Osteoblast (primary cell): ENCODE results near the gene TRIM65. TPM values are rescaled to one million over a fixed set of nuclear protein-coding genes. Genes with fewer than 3 reads are reported as not detected.

Experiments used
- DNase-seq: peaks from one replicate; pipeline ENCODE4 v3.0.0; 2011; ENCODE audit warnings: low spot score, mixed read lengths; ENCODE audit not compliant: insufficient read length; ENCODE audit errors: missing footprints
- H2AFZ ChIP-seq: 2 replicates; pipeline ENCODE4 v1.6.0; 2011; ENCODE audit warnings: mild to moderate bottlenecking, low read length
- H3K27ac ChIP-seq: 2 replicates; pipeline ENCODE4 v1.5.1; 2011; ENCODE audit warnings: mild to moderate bottlenecking, low read depth, low read length, moderate library complexity
- H3K27me3 ChIP-seq: 2 replicates; pipeline ENCODE4 v1.6.0; 2012; ENCODE audit warnings: mild to moderate bottlenecking, control low read depth, inconsistent platforms, low read length, moderate library complexity; ENCODE audit not compliant: insufficient read depth
- H3K36me3 ChIP-seq: 2 replicates; pipeline ENCODE4 v1.5.1; 2011; ENCODE audit warnings: mild to moderate bottlenecking, low read length, control low read depth, moderate library complexity; ENCODE audit not compliant: insufficient read depth
- H3K4me1 ChIP-seq: 2 replicates; pipeline ENCODE4 v1.5.1; 2011; ENCODE audit warnings: mild to moderate bottlenecking, low read length, control low read depth, moderate library complexity; ENCODE audit not compliant: insufficient read depth
- H3K4me2 ChIP-seq: 2 replicates; pipeline ENCODE4 v1.6.0; 2011; ENCODE audit warnings: mild to moderate bottlenecking, low read length; ENCODE audit not compliant: insufficient read depth
- H3K4me3 ChIP-seq: fragments of 200-600 bp; sonication (generic); 3 replicates; pipeline ENCODE4 v1.5.1; 2012; ENCODE audit warnings: mild to moderate bottlenecking, low read length, inconsistent platforms; ENCODE audit not compliant: insufficient read depth
- H3K79me2 ChIP-seq: 2 replicates; pipeline ENCODE4 v1.6.0; 2012; ENCODE audit warnings: mild to moderate bottlenecking, low read length, control low read depth, inconsistent platforms; ENCODE audit not compliant: insufficient read depth
- H3K9me3 ChIP-seq: 2 replicates; pipeline ENCODE4 v1.5.1; 2011; ENCODE audit warnings: low read depth, low read length, control low read depth
- H4K20me1 ChIP-seq: 2 replicates; pipeline ENCODE4 v1.6.0; 2012; ENCODE audit warnings: mild to moderate bottlenecking, low read length, control low read depth; ENCODE audit not compliant: insufficient read depth
- CTCF ChIP-seq: IDR thresholded peaks from 2 replicates; pipeline ENCODE4 v1.5.1; 2011; ENCODE audit warnings: mild to moderate bottlenecking, low read depth, low read length, moderate library complexity; ENCODE audit errors: extremely low read depth
- total RNA-seq: library from RNA; depleted of rRNA; stranded (reverse); fragments of >200 nt; gene quantifications from 2 replicates; pipeline ENCODE4 v1.2.3, GENCODE V29; 2012

The TRIM65 gene
- total RNA-seq, 1 donor: 22.8 TPM

- no peaks in the 10 kb centered on the region for H4K20me1 ChIP-seq
- peaks cover 5% of the 10 kb centered on the region for H3K4me1 ChIP-seq
- H3K9me3 ChIP-seq: no peaks in the 10 kb centered on the region
- no peak overlapping the region for H3K4me3 ChIP-seq
- peak; percentile 11 for DNase-seq
- no peak overlapping the region for H2AFZ ChIP-seq
- no peak for TF ChIP-seq CTCF
- H3K4me2 ChIP-seq: no peak overlapping the region
- peaks cover 8% of the 10 kb centered on the region for H3K36me3 ChIP-seq
- no peaks in the 10 kb centered on the region for H3K27me3 ChIP-seq
- no peaks in the 10 kb centered on the region for H3K79me2 ChIP-seq
- H3K27ac ChIP-seq: no peak overlapping the region
Observed at GRCh38 chr17:75910699-75911098, 13.9 kb upstream of the TRIM65 start.

DNA sequence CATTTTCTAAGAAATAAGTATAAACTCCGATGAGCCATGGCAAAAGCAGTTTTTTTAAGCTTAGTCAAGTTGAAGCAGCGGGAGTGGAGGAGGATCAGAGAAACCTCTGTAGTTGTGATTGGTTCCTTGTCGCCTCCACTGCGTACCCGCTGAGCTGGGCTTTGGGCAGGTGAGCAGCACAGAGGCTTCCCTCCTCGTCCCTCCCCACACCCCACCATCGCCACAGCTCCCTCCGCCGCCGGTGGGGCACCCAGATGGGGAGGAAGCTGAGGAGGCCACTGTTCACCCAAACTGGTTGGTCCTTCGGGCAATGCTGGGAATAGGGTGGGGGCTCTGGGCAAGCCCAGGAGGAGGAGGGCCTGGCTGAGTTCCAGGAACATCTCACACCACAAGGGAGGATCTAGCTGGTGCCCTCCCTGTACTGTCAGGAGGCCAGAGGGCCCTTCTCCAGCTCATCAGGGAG, 13.1 kb upstream of the TRIM65 start:
- H3K4me2 ChIP-seq: no peak overlapping the region
- H2AFZ ChIP-seq: no peak overlapping the region

DNA sequence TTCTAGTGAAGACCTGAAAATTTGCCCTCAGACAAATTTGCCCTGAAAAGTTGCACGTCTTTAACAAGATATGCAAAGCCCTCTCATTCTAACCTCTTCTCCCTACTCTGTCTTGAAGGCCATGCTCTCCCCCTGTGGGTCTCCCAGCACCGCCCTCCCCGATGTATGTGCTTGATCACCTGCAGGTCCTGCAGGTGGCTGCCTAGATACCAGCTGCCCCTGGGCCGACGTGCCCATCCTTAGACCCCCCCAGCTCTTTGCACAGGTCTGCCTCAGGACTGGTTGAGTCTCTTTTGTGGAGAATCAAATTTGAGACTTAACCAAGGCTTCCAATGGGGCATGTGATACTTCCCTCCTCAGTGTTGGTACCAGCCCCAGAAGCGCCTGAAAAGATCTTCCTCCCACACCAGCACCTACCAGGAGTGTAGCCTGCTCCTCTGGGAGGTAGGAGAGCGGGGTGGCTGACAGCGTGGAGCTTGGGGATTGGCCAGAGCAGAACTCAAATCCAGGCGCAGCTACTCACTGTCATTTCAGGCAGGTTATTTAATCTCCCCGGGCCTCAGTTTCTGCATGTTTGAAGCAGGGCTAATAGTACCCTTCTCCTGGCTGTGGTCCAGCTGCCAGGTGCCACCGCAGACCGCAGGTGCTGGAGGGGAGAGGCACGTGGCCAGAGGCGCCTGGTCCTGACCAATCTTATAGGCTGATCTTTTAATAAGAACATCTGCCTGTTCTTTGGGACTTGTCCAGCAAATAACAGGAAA, 12.5 kb upstream of the TRIM65 start:
- H4K20me1 ChIP-seq: no peaks in the 10 kb centered on the region
- no peak overlapping the region for H3K4me2 ChIP-seq
- H3K4me3 ChIP-seq: no peak overlapping the region
- peaks cover 5% of the 10 kb centered on the region for H3K4me1 ChIP-seq
- H3K27me3 ChIP-seq: no peaks in the 10 kb centered on the region
- peaks cover 8% of the 10 kb centered on the region for H3K36me3 ChIP-seq
- TF ChIP-seq CTCF: no peak
- no peak overlapping the region for H3K27ac ChIP-seq
- no peaks in the 10 kb centered on the region for H3K9me3 ChIP-seq
- no peak overlapping the region for H2AFZ ChIP-seq
- DNase-seq: peak; percentile 78
- H3K79me2 ChIP-seq: peaks cover 3% of the 10 kb centered on the region

More for the DNA sequence above, 13.1 kb upstream of the TRIM65 start:
- no peak overlapping the region for H3K4me3 ChIP-seq
- H4K20me1 ChIP-seq: no peaks in the 10 kb centered on the region
- H3K4me1 ChIP-seq: peaks cover 5% of the 10 kb centered on the region
- H3K27ac ChIP-seq: no peak overlapping the region
- no peak for TF ChIP-seq CTCF
- H3K36me3 ChIP-seq: peaks cover 8% of the 10 kb centered on the region
- H3K9me3 ChIP-seq: no peaks in the 10 kb centered on the region
- H3K27me3 ChIP-seq: no peaks in the 10 kb centered on the region
- no peak for DNase-seq
- no peaks in the 10 kb centered on the region for H3K79me2 ChIP-seq

- Histone ChIP-seq H3K36me3 (peaks cover 8% of the 10 kb centered on the region), H2AFZ (no peak overlapping the region), H4K20me1 (no peaks in the 10 kb centered on the region), H3K4me2 (no peak overlapping the region), H3K79me2 (peaks cover 7% of the 10 kb centered on the region), H3K27ac (no peak overlapping the region), H3K4me1 (peaks cover 10% of the 10 kb centered on the region), H3K27me3 (no peaks in the 10 kb centered on the region), H3K9me3 (no peaks in the 10 kb centered on the region), H3K4me3 (no peak overlapping the region)
- peak; percentile 92 for DNase-seq
- TF ChIP-seq CTCF: no peak
Observed at GRCh38 chr17:75908201-75908600, 11.4 kb upstream of the TRIM65 start.
